Loucy (cell line): ENCODE results near the gene MCFD2.
"Not testable (repeated sequence)": the region's sequence is repeated elsewhere in the genome, so short reads cannot be mapped to it uniquely, and the experiment has no call there.

Experiments used
- H2AFZ ChIP-seq: fragments of 200-600 bp; sonication (generic); 2 replicates; pipeline ENCODE4 v1.6.0; 2016; ENCODE audit warnings: antibody characterized with exemption, mild to moderate bottlenecking, low read length, moderate library complexity
- H3F3A ChIP-seq: fragments of 200-600 bp; 2 replicates; pipeline ENCODE4 v1.6.0; 2016; ENCODE audit warnings: antibody characterized with exemption, low read depth, mild to moderate bottlenecking
- H3K27me3 ChIP-seq: fragments of 200-600 bp; sonication (generic); 2 replicates; pipeline ENCODE4 v1.6.1; 2014; ENCODE audit warnings: low read length, mild to moderate bottlenecking; ENCODE audit not compliant: insufficient read depth, poor library complexity, severe bottlenecking
- H3K36me3 ChIP-seq: fragments of 200-600 bp; sonication (generic); 2 replicates; pipeline ENCODE4 v1.6.1; 2016; ENCODE audit warnings: low read length; ENCODE audit not compliant: insufficient read depth
- H3K4me1 ChIP-seq: fragments of 200-600 bp; sonication (generic); 2 replicates; pipeline ENCODE4 v1.5.1; 2014; ENCODE audit warnings: low read length, mild to moderate bottlenecking; ENCODE audit not compliant: insufficient read depth, poor library complexity, severe bottlenecking
- H3K4me2 ChIP-seq: fragments of 200-600 bp; sonication (generic); 2 replicates; pipeline ENCODE4 v1.6.0; 2014; ENCODE audit warnings: antibody characterized with exemption, low read length, low read depth, mild to moderate bottlenecking; ENCODE audit not compliant: poor library complexity, severe bottlenecking
- H3K4me3 ChIP-seq: fragments of 200-600 bp; sonication (generic); 2 replicates; pipeline ENCODE4 v1.5.1; 2014; ENCODE audit warnings: low read length, mild to moderate bottlenecking, mixed read lengths; ENCODE audit not compliant: poor library complexity, severe bottlenecking
- H3K79me2 ChIP-seq: fragments of 200-600 bp; sonication (generic); 2 replicates; pipeline ENCODE4 v1.6.1; 2014; ENCODE audit warnings: low read length; ENCODE audit not compliant: insufficient read depth
- H3K9ac ChIP-seq: fragments of 200-600 bp; sonication (generic); 2 replicates; pipeline ENCODE4 v1.6.0; 2014; ENCODE audit warnings: mild to moderate bottlenecking, low read depth, low read length, moderate library complexity; ENCODE audit not compliant: poor library complexity, severe bottlenecking
- H3K9me2 ChIP-seq: fragments of 200-600 bp; sonication (generic); replicated peaks from 2 replicates; pipeline ENCODE4 v1.6.1; 2016; ENCODE audit warnings: low read depth, low read length, mixed read lengths
- H3K9me3 ChIP-seq: fragments of 200-600 bp; sonication (generic); 2 replicates; pipeline ENCODE4 v1.6.1; 2014; ENCODE audit warnings: mild to moderate bottlenecking, antibody characterized with exemption, low read length, low read depth; ENCODE audit not compliant: insufficient read depth
- H4K20me1 ChIP-seq: fragments of 200-600 bp; sonication (generic); 2 replicates; pipeline ENCODE4 v1.6.0; 2014; ENCODE audit warnings: antibody characterized with exemption, low read length, mild to moderate bottlenecking; ENCODE audit not compliant: insufficient read depth, poor library complexity, severe bottlenecking
- CTCF ChIP-seq: fragments of 200-600 bp; sonication (generic); conservative IDR thresholded peaks from 2 replicates; pipeline ENCODE4 v1.5.1; 2014; ENCODE audit warnings: mild to moderate bottlenecking, antibody characterized with exemption, low read length
- EZH2phosphoT487 ChIP-seq: fragments of 200-600 bp; IDR thresholded peaks from 2 replicates; pipeline ENCODE4 v1.6.1; 2018; ENCODE audit warnings: antibody characterized with exemption, mild to moderate bottlenecking, moderate library complexity, borderline replicate concordance

Gene MCFD2

GRCh38 chr2:46902980-46903379 is 12.6 kb downstream of the MCFD2 start:
- not testable (repeated sequence) for H3F3A ChIP-seq, H3K4me2 ChIP-seq
- H3K36me3 ChIP-seq, result peaks cover 26% of the 10 kb centered on the region; the same call in 1 of the 2 replicates

GRCh38 chr2:46902465-46902864 is 13.1 kb downstream of the MCFD2 start:
- Histone ChIP-seq H3K9me2 (no peaks in the 10 kb centered on the region), H4K20me1 (no peaks in the 10 kb centered on the region), H3K4me2 (no peak overlapping the region), H2AFZ (no peak overlapping the region), H3K4me1 (no peaks in the 10 kb centered on the region), H3K36me3 (peaks cover 21% of the 10 kb centered on the region; the same call in 1 of the 2 replicates), H3F3A (no peaks in the 10 kb centered on the region), H3K9ac (no peak overlapping the region), H3K9me3 (no peaks in the 10 kb centered on the region), H3K79me2 (no peaks in the 10 kb centered on the region), H3K4me3 (no peak overlapping the region), H3K27me3 (no peaks in the 10 kb centered on the region)
- TF ChIP-seq EZH2phosphoT487, result no peak

More at GRCh38 chr2:46902980-46903379, 12.6 kb downstream of the MCFD2 start:
- H3K4me3 ChIP-seq, H2AFZ ChIP-seq, H4K20me1 ChIP-seq, H3K9me2 ChIP-seq, H3K79me2 ChIP-seq, H3K27me3 ChIP-seq, H3K4me1 ChIP-seq, H3K9me3 ChIP-seq, H3K9ac ChIP-seq: not testable (repeated sequence)

- no peaks in the 10 kb centered on the region for H3K4me1 ChIP-seq
- no peaks in the 10 kb centered on the region for H3K27me3 ChIP-seq
- H3K9me2 ChIP-seq, result no peaks in the 10 kb centered on the region
- TF ChIP-seq CTCF (no peak), EZH2phosphoT487 (no peak)
- no peaks in the 10 kb centered on the region for H3F3A ChIP-seq
- no peak overlapping the region for H3K9ac ChIP-seq
- H3K36me3 ChIP-seq, result peaks cover 13% of the 10 kb centered on the region; the same call in 1 of the 2 replicates
- no peak overlapping the region for H3K4me2 ChIP-seq
- no peak overlapping the region for H3K4me3 ChIP-seq
- no peaks in the 10 kb centered on the region for H4K20me1 ChIP-seq
- no peak overlapping the region for H2AFZ ChIP-seq
- H3K79me2 ChIP-seq, result no peaks in the 10 kb centered on the region
- no peaks in the 10 kb centered on the region for H3K9me3 ChIP-seq
Observed at GRCh38 chr2:46901611-46902010, 14.0 kb downstream of the MCFD2 start.

- Histone ChIP-seq H3K4me1 (no peaks in the 10 kb centered on the region), H3K4me3 (no peak overlapping the region), H3K4me2 (no peak overlapping the region), H3K9me3 (no peaks in the 10 kb centered on the region), H3K9me2 (no peaks in the 10 kb centered on the region), H4K20me1 (no peaks in the 10 kb centered on the region), H3K79me2 (no peaks in the 10 kb centered on the region), H3K9ac (no peak overlapping the region), H3F3A (no peaks in the 10 kb centered on the region), H3K36me3 (peaks cover 4% of the 10 kb centered on the region; the same call in 1 of the 2 replicates), H3K27me3 (no peaks in the 10 kb centered on the region), H2AFZ (no peak overlapping the region)
- TF ChIP-seq EZH2phosphoT487 (no peak), CTCF (no peak)
Observed at GRCh38 chr2:46900381-46900780, 15.2 kb downstream of the MCFD2 start.
